NT2/D1 (cell line): ENCODE results near the gene MYO1D.

Experiments used
- SUZ12 ChIP-seq: IDR thresholded peaks from 2 replicates; pipeline ENCODE4 v1.6.1; 2011; ENCODE audit not compliant: insufficient read length, insufficient read depth; ENCODE audit errors: extremely low read depth
- YY1 ChIP-seq: IDR thresholded peaks from 2 replicates; pipeline ENCODE4 v1.6.1; 2011; ENCODE audit not compliant: insufficient read length, insufficient read depth

- TF ChIP-seq YY1 (no peak), SUZ12 (no peak)
Measured at GRCh38 chr17:32533296-32533695, 343.6 kb downstream of the MYO1D start.
